GM12801 (cell line): Measurements from ENCODE around the gene TUT4.

Source experiments
- CTCF ChIP-seq: IDR thresholded peaks from one replicate; pipeline ENCODE4 v1.5.1; 2011; ENCODE audit warnings: control low read depth; ENCODE audit not compliant: insufficient read length; ENCODE audit errors: extremely low read depth

TUT4 gene

GRCh38 chr1:52569449-52570210, 16.7 kb upstream of the TUT4 start:
- TF ChIP-seq CTCF, result no peak

- no peak for TF ChIP-seq CTCF
Measured at GRCh38 chr1:52567943-52568342, 15.1 kb upstream of the TUT4 start.

GRCh38 chr1:52562766-52563165, 9.9 kb upstream of the TUT4 start:
- no peak for TF ChIP-seq CTCF

- TF ChIP-seq CTCF, result no peak
Measured at GRCh38 chr1:52559875-52560274, 7.0 kb upstream of the TUT4 start.

- TF ChIP-seq CTCF, result no peak
Measured at GRCh38 chr1:52558941-52559340, 6.0 kb upstream of the TUT4 start.

GRCh38 chr1:52556641-52557360, 3.9 kb upstream of the TUT4 start:
- TF ChIP-seq CTCF, result no peak

GRCh38 chr1:52554756-52555155, 1.9 kb upstream of the TUT4 start:
- TF ChIP-seq CTCF, result no peak
